GM13976 (cell line): ENCODE measurements around the gene GLIS1.

Experiments
- DNase-seq: peaks from one replicate; pipeline ENCODE4 v3.0.0; 2012; ENCODE audit warnings: low spot score
- in situ Hi-C: fragments of 300-500 bp; cut with MboI; formaldehyde crosslinking; loops from one replicate; pipeline ENCODE4 v1.12.0; 2022; ENCODE audit warnings: low sequenced_read_pairs, mixed read lengths, inconsistent platforms; ENCODE audit not compliant: unreplicated experiment
- TF ChIP-seq, protein P1 (sequence below): IDR thresholded peaks from 2 replicates; pipeline ENCODE4 v1.5.1; 2012; ENCODE audit warnings: borderline replicate concordance, mild to moderate bottlenecking; ENCODE audit not compliant: insufficient read depth; ENCODE audit errors: extremely low read depth, missing control alignments, control extremely low read depth

GLIS1 gene

DNA sequence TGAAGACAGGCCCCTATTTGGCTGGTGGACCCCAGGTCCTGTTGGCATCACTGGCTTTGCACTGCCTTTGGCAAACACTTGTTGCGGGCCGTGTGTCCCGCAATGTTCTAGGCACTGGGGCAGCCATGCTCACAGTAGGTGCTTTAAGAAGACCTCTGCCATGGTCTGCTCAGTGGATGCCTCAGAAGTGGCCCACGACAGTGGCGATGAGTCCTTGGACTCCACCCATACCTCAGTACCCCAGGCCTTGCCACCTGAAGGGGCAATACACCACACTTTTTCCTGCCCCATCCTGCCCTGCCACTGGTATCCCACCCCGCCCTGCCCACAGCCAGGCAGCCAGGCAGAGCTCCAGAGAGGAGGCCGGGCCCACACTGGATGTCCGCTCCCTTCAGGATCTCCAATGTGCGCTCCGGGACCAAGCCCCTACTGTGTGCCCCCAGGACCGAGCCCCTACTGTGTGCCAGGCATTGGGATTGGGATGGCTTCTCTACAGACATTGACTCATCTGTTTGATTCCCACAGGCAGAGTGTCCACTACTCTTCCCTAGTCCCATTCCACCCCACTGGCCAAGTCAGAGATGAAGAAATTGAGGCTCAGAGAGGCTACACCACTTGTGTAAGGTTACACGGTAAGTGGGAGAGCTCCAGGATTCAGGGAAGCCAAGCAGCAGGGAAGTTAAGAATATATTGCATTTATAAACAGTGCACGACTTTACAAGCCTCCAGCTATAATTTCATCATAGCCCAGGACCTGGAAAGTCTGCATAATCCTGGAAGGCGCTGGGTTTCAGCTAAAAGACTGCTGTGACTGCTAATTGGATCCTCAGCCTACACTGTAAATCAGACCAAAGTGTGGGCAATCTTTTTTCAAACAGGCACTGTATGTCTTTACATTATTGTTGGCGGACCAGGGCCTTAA lies 178.1 kb downstream of the GLIS1 start:
- DNase-seq: no peak
- TF ChIP-seq, protein P1, sequence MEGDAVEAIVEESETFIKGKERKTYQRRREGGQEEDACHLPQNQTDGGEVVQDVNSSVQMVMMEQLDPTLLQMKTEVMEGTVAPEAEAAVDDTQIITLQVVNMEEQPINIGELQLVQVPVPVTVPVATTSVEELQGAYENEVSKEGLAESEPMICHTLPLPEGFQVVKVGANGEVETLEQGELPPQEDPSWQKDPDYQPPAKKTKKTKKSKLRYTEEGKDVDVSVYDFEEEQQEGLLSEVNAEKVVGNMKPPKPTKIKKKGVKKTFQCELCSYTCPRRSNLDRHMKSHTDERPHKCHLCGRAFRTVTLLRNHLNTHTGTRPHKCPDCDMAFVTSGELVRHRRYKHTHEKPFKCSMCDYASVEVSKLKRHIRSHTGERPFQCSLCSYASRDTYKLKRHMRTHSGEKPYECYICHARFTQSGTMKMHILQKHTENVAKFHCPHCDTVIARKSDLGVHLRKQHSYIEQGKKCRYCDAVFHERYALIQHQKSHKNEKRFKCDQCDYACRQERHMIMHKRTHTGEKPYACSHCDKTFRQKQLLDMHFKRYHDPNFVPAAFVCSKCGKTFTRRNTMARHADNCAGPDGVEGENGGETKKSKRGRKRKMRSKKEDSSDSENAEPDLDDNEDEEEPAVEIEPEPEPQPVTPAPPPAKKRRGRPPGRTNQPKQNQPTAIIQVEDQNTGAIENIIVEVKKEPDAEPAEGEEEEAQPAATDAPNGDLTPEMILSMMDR: no peak

GRCh38 chr1:53559854-53560580 lies 178.9 kb downstream of the GLIS1 start:
- TF ChIP-seq, protein P1: no peak
- DNase-seq: no peak
- in situ Hi-C loops: no loop called here

More for the DNA sequence above, 178.1 kb downstream of the GLIS1 start:
- in situ Hi-C loops: no loop called here

- in situ Hi-C loops: no loop called here
- TF ChIP-seq, protein P1: no peak
- DNase-seq: no peak
Observed at GRCh38 chr1:53559391-53559815, 179.6 kb downstream of the GLIS1 start.

GRCh38 chr1:53558739-53559315 lies 180.1 kb downstream of the GLIS1 start:
- in situ Hi-C loops: no loop called here
- TF ChIP-seq, protein P1: no peak
- no peak for DNase-seq

DNA sequence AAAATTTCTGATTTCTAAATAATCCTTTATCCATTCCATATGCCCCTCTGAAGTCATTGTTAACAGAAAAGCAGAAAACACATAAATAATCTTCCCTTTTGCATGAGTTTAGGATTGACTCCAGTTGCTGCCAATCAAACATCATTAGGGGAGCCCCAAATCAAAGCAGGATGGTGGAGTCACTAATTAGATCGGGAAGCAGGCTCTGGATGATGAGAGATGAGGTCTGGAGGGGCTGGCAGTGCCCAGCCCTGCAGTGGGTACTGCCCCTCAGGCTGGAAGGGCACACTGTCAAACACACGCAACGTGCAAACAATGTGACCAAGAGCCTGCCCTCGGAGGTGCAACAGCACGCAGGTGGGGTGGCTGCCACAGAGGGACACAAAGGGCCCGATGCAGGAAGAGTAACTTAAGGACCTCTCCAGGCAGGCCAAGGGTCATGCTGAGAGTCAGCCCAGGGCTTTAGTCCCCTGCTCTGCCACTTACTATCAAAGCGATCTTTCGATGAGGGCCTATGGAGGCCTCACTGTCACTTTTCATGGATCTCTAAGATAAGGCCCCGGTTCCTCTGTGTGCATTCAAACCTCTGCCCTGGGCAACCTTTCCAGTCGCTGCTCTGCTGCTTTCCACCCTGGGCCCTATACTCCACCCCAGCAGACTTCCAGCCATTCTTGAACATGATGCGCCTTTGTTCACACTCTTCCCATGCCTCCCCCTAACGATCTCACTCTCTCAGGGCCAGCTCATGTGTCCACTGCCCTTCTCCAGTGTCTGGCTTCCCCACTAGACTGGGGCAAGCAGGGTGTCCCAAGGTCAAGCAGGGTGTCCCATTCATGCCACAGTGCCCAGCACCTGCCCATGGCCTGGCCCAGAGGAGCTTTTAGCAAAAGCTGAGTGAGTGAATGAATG lies 180.9 kb downstream of the GLIS1 start:
- DNase-seq: no peak
- TF ChIP-seq, protein P1: no peak
- in situ Hi-C loops: no loop called here
